Smooth muscle cell (in vitro differentiated cells): Measurements from ENCODE around the gene CIT. TPM values are rescaled to one million over a fixed set of nuclear protein-coding genes. Genes with fewer than 3 reads are reported as not detected.

Source experiments
- DNase-seq: peaks from one replicate; lab custom pipeline; 2025; ENCODE audit not compliant: unreplicated experiment; lab: John Stamatoyannopoulos, UW
- H2AFZ ChIP-seq: fragments of 200-600 bp; sonication (generic); 2 replicates; pipeline ENCODE4 v1.6.0; 2016; ENCODE audit warnings: antibody characterized with exemption, low read depth, mild to moderate bottlenecking
- H3F3A ChIP-seq: fragments of 200-600 bp; sonication (generic); 2 replicates; pipeline ENCODE4 v1.6.0; 2017; ENCODE audit warnings: antibody characterized with exemption, low read depth
- H3K27ac ChIP-seq: fragments of 200-600 bp; sonication (generic); 2 replicates; pipeline ENCODE4 v1.5.1; 2016; ENCODE audit warnings: low read depth, mild to moderate bottlenecking
- H3K27me3 ChIP-seq: fragments of 200-600 bp; sonication (generic); 2 replicates; pipeline ENCODE4 v1.6.1; 2016; ENCODE audit warnings: low read depth, mild to moderate bottlenecking
- H3K36me3 ChIP-seq: fragments of 200-600 bp; sonication (generic); 2 replicates; pipeline ENCODE4 v1.5.1; 2016; ENCODE audit warnings: low read depth
- H3K4me1 ChIP-seq: fragments of 200-600 bp; sonication (generic); 2 replicates; pipeline ENCODE4 v1.5.1; 2016; ENCODE audit warnings: low read depth
- H3K4me2 ChIP-seq: fragments of 200-600 bp; sonication (generic); 2 replicates; pipeline ENCODE4 v1.6.0; 2016; ENCODE audit warnings: mild to moderate bottlenecking
- H3K4me3 ChIP-seq: fragments of 200-600 bp; sonication (generic); 2 replicates; pipeline ENCODE4 v1.5.1; 2016; ENCODE audit warnings: mild to moderate bottlenecking
- H3K79me2 ChIP-seq: fragments of 200-600 bp; sonication (generic); 2 replicates; pipeline ENCODE4 v1.6.0; 2016; ENCODE audit warnings: low read depth, mild to moderate bottlenecking
- H3K9ac ChIP-seq: fragments of 200-600 bp; sonication (generic); 2 replicates; pipeline ENCODE4 v1.6.0; 2016; ENCODE audit warnings: low read depth
- H3K9me3 ChIP-seq: fragments of 200-600 bp; sonication (generic); replicated peaks from 2 replicates; pipeline ENCODE4 v1.5.1; 2016; ENCODE audit warnings: low read depth
- H4K20me1 ChIP-seq: fragments of 200-600 bp; sonication (generic); 2 replicates; pipeline ENCODE4 v1.6.0; 2016; ENCODE audit warnings: low read depth
- WGBS: methylation state at CpG from one replicate; pipeline ENCODE4 v1.1.7; 2016; ENCODE audit warnings: low lambda C conversion rate; 5-methylcytosine and 5-hydroxymethylcytosine counted together
- polyA plus RNA-seq: library from polyadenylated mRNA; unstranded; fragments of >200 nt; fragmentation: Nextera tagmentation; extraction: Ambion mirVana; gene quantifications from 2 replicates; pipeline ENCODE4 v1.2.1, GENCODE V29; 2016
- total RNA-seq: library from RNA; depleted of rRNA; stranded (reverse); fragments of >200 nt; gene quantifications from 2 replicates; pipeline ENCODE4 v1.2.3, GENCODE V29; 2014
- TF ChIP-seq, protein P1 (sequence below): fragments of 200-600 bp; sonication (generic); IDR thresholded peaks from 2 replicates; pipeline ENCODE4 v1.5.1; 2017; ENCODE audit warnings: borderline replicate concordance, mild to moderate bottlenecking, antibody characterized with exemption; ENCODE audit not compliant: insufficient read depth, poor library complexity, severe bottlenecking

Gene CIT
- total and polyA plus RNA-seq, 2 experiments from 2014 or later = 3.2 to 9.1 TPM

- no peak for DNase-seq
- Histone ChIP-seq H3K27me3 (no peaks in the 10 kb centered on the region), H3K4me2 (no peak overlapping the region), H2AFZ (no peak overlapping the region), H3K36me3 (no peaks in the 10 kb centered on the region), H3K4me1 (no peaks in the 10 kb centered on the region), H3K9ac (no peak overlapping the region), H3F3A (no peaks in the 10 kb centered on the region), H3K79me2 (no peaks in the 10 kb centered on the region), H3K4me3 (no peak overlapping the region), H3K9me3 (no peaks in the 10 kb centered on the region), H4K20me1 (no peaks in the 10 kb centered on the region), H3K27ac (no peak overlapping the region)
- 83% methylated on average over 2 of the region's 2 CpGs for WGBS
- TF ChIP-seq, protein P1, sequence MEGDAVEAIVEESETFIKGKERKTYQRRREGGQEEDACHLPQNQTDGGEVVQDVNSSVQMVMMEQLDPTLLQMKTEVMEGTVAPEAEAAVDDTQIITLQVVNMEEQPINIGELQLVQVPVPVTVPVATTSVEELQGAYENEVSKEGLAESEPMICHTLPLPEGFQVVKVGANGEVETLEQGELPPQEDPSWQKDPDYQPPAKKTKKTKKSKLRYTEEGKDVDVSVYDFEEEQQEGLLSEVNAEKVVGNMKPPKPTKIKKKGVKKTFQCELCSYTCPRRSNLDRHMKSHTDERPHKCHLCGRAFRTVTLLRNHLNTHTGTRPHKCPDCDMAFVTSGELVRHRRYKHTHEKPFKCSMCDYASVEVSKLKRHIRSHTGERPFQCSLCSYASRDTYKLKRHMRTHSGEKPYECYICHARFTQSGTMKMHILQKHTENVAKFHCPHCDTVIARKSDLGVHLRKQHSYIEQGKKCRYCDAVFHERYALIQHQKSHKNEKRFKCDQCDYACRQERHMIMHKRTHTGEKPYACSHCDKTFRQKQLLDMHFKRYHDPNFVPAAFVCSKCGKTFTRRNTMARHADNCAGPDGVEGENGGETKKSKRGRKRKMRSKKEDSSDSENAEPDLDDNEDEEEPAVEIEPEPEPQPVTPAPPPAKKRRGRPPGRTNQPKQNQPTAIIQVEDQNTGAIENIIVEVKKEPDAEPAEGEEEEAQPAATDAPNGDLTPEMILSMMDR = no peak
Measured at GRCh38 chr12:119843100-119843499, 34.0 kb downstream of the CIT start.

DNA sequence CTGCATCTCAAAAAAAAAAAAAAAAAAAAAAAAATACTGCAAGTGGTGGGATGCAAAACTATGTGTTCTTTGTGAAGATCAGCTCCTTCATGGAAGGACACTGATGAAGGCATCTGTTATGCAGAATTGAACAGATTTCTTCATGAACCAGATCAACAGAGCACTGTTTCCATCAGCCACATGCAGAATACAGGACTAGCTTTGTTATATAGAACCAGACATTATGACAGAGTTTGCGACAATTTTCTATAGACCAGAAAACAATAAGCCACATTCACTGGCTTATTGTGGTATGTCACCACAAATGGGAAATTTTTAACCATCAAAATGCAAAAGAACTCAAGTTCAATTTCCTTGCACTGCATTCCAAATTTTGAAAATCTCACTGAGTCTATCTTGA lies 34.7 kb downstream of the CIT start:
- Histone ChIP-seq H3K27ac (no peak overlapping the region), H4K20me1 (no peaks in the 10 kb centered on the region), H3K4me3 (no peak overlapping the region), H3K9ac (no peak overlapping the region), H3F3A (no peaks in the 10 kb centered on the region), H3K9me3 (no peaks in the 10 kb centered on the region), H3K4me2 (no peak overlapping the region), H3K4me1 (no peaks in the 10 kb centered on the region), H3K27me3 (no peaks in the 10 kb centered on the region), H2AFZ (no peak overlapping the region), H3K36me3 (no peaks in the 10 kb centered on the region), H3K79me2 (no peaks in the 10 kb centered on the region)
- WGBS = 97% methylated on average over 1 of the region's 1 CpG
- TF ChIP-seq, protein P1 = no peak
- no peak for DNase-seq

GRCh38 chr12:119841433-119842210 lies 35.5 kb downstream of the CIT start:
- WGBS = 98% methylated on average over 8 of the region's 8 CpGs
- Histone ChIP-seq H3F3A (no peaks in the 10 kb centered on the region), H3K9me3 (no peaks in the 10 kb centered on the region), H2AFZ (no peak overlapping the region), H3K36me3 (no peaks in the 10 kb centered on the region), H4K20me1 (no peaks in the 10 kb centered on the region), H3K4me3 (no peak overlapping the region), H3K27ac (no peak overlapping the region), H3K4me2 (no peak overlapping the region), H3K27me3 (no peaks in the 10 kb centered on the region), H3K79me2 (no peaks in the 10 kb centered on the region), H3K4me1 (no peaks in the 10 kb centered on the region), H3K9ac (no peak overlapping the region)
- DNase-seq = no peak
- TF ChIP-seq, protein P1 = no peak

DNA sequence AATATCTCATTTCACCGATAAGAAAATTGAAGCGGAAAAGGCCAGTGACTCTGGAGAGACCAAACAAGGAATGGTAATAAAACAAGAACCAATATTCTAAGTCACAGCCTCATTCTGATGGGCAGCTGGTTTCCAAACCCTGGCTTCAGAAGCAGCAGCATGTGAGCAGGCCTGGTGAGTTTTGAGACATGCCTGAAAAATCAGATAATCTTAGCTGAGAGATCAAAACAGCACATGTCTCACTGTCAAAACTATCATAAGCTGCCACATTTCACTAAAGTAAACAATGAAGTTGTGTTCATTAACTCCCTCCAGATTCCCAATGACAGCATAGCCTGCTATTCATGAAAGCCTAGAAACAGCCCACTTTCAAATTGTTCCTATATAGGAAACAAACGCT lies 36.5 kb downstream of the CIT start:
- H3K9ac ChIP-seq = no peak overlapping the region
- H3K27ac ChIP-seq = no peak overlapping the region
- no peak overlapping the region for H3K4me2 ChIP-seq
- no peaks in the 10 kb centered on the region for H3K9me3 ChIP-seq
- no peaks in the 10 kb centered on the region for H3F3A ChIP-seq
- no peaks in the 10 kb centered on the region for H3K79me2 ChIP-seq
- H2AFZ ChIP-seq = no peak overlapping the region
- H3K36me3 ChIP-seq = no peaks in the 10 kb centered on the region
- no peak overlapping the region for H3K4me3 ChIP-seq
- TF ChIP-seq, protein P1 = no peak
- WGBS = over 99% methylated on average over 3 of the region's 3 CpGs
- no peak for DNase-seq
- no peaks in the 10 kb centered on the region for H4K20me1 ChIP-seq
- H3K4me1 ChIP-seq = no peaks in the 10 kb centered on the region
- H3K27me3 ChIP-seq = no peaks in the 10 kb centered on the region
